LHCN-M2 (cell line): ENCODE results near the gene COQ2. TPM values are rescaled to one million over a fixed set of nuclear protein-coding genes. Genes with fewer than 3 reads are reported as not detected.
A peak's percentile ranks its signal among the peaks of the same experiment; 100 is the strongest.
"Not testable (repeated sequence)": the region's sequence is repeated elsewhere in the genome, so short reads cannot be mapped to it uniquely, and the experiment has no call there.

ENCODE experiments used
- DNase-seq: peaks from one replicate; pipeline ENCODE4 v3.0.0-alpha.2; 2012; ENCODE audit warnings: low read depth
- total RNA-seq: library from RNA; depleted of rRNA; stranded (reverse); fragments of >200 nt; gene quantifications from 2 replicates; pipeline ENCODE4 v1.2.3, GENCODE V29; 2014

The COQ2 gene
- total RNA-seq, 1 experiment from 2014 or later, result 25.5 TPM

GRCh38 chr4:83285055-83285407, 433 bp upstream of the COQ2 start:
- DNase-seq, result peak; percentile 71

GRCh38 chr4:83283181-83283580, 1.4 kb downstream of the COQ2 start:
- DNase-seq, result no peak

- peak; percentile 66 for DNase-seq
Measured at GRCh38 chr4:83282049-83282535, 2.5 kb downstream of the COQ2 start.

GRCh38 chr4:83281307-83281706, 3.3 kb downstream of the COQ2 start:
- DNase-seq, result no peak

GRCh38 chr4:83276299-83277040, 8.1 kb downstream of the COQ2 start:
- no peak for DNase-seq

GRCh38 chr4:83273926-83274325, 10.7 kb downstream of the COQ2 start:
- DNase-seq, result not testable (repeated sequence)

- no peak for DNase-seq
Measured at GRCh38 chr4:83272900-83273299, 11.7 kb downstream of the COQ2 start.

- no peak for DNase-seq
Measured at GRCh38 chr4:83269256-83269655, 15.3 kb downstream of the COQ2 start.

GRCh38 chr4:83268491-83268890, 16.1 kb downstream of the COQ2 start:
- no peak for DNase-seq

GRCh38 chr4:83267830-83268475, 16.6 kb downstream of the COQ2 start:
- DNase-seq, result no peak

- peak; percentile 67 for DNase-seq
Measured at GRCh38 chr4:83267121-83267829, 17.3 kb downstream of the COQ2 start.

GRCh38 chr4:83266689-83267088, 17.9 kb downstream of the COQ2 start:
- DNase-seq, result no peak

- DNase-seq, result no peak
Measured at GRCh38 chr4:83263106-83263505, 21.5 kb downstream of the COQ2 start.

GRCh38 chr4:83262682-83263081, 21.9 kb downstream of the COQ2 start:
- no peak for DNase-seq

- DNase-seq, result no peak
Measured at GRCh38 chr4:83261307-83261706, 23.3 kb downstream of the COQ2 start.

- DNase-seq, result peak; percentile 29
Measured at GRCh38 chr4:83259586-83259985, 25.0 kb downstream of the COQ2 start.

GRCh38 chr4:83258461-83258860, 26.1 kb downstream of the COQ2 start:
- DNase-seq, result no peak

- DNase-seq, result no peak
Measured at GRCh38 chr4:83257811-83258210, 26.8 kb downstream of the COQ2 start.

GRCh38 chr4:83255584-83255983, 29.0 kb downstream of the COQ2 start:
- peak; percentile 76 for DNase-seq

- peak; percentile 72 for DNase-seq
Measured at GRCh38 chr4:83252782-83253405, 31.7 kb downstream of the COQ2 start.

GRCh38 chr4:83251447-83251830, 33.2 kb downstream of the COQ2 start:
- no peak for DNase-seq
